ENCODE data around the gene YARS2. TPM values are rescaled to one million over a fixed set of nuclear protein-coding genes. Genes with fewer than 3 reads are reported as not detected.

The YARS2 gene
- polyA plus RNA-seq, 1 donor (not counting 4 experiments of a cell fraction or from before 2014, with no cell fraction given), result 46.8 TPM

DNA sequence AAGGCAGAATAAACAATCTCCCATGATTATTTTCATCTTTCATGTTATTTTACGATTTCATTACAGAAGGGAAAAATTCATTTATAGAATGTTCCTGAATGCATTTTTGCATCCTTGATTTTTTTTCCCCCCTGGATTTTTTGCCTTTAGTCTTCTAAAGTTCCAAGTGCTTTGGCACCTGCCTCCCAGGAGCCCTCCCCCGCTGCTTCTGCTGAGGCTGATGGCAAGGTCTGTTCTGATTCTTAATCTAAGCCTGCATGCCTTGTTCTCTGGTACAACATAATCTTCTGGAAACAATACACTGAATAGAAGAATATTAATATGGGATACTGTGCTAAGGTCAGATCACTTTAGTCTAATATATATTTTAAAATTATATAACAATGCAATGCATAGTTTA is 18.0 kb downstream of the YARS2 start:
- no peaks in the 10 kb centered on the region for H4K20me1 ChIP-seq (ENCODE audit: control insufficient read depth, extremely low read depth, insufficient read depth, low read length)

DNA sequence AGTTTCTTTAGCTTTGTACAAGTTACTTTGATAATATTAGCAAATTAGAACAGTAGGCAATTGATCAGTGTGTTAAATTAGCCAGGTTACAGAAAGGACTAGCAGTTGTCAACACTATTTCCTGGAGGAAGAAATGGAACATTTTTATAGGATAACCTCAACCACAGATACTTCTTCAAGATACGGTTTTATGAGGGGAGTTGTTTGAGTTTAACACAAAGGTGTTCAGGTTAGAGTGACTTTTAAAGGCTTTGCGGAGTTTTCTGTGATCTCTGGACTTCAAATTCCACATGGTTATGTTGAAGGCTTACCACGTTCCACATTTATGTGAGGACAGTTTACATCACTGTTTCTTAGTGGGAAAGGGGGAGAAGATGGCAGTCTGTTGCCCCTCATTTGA is 19.3 kb downstream of the YARS2 start:
- TF ChIP-seq, protein P1, sequence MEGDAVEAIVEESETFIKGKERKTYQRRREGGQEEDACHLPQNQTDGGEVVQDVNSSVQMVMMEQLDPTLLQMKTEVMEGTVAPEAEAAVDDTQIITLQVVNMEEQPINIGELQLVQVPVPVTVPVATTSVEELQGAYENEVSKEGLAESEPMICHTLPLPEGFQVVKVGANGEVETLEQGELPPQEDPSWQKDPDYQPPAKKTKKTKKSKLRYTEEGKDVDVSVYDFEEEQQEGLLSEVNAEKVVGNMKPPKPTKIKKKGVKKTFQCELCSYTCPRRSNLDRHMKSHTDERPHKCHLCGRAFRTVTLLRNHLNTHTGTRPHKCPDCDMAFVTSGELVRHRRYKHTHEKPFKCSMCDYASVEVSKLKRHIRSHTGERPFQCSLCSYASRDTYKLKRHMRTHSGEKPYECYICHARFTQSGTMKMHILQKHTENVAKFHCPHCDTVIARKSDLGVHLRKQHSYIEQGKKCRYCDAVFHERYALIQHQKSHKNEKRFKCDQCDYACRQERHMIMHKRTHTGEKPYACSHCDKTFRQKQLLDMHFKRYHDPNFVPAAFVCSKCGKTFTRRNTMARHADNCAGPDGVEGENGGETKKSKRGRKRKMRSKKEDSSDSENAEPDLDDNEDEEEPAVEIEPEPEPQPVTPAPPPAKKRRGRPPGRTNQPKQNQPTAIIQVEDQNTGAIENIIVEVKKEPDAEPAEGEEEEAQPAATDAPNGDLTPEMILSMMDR (optimal IDR thresholded peaks at IDR 0.05 in 1 of 3, IDR thresholded peaks at IDR 0.05 in 1 of 3, conservative IDR thresholded peaks at IDR 0.05 in 1 of 3; ENCODE audit: extremely low read depth in 1 of 3, insufficient read depth in 2 of 3, low read length in 3 of 3), result no peak
- TF ChIP-seq EZH2 (IDR thresholded peaks at IDR 0.05; ENCODE audit: low read length), result no peak
- Histone ChIP-seq H3K9ac (ENCODE audit: control insufficient read depth, extremely low read depth, insufficient read depth, low read length) (no peak overlapping the region), H3K79me2 (ENCODE audit: control insufficient read depth, insufficient read depth, low read length) (peaks cover 3% of the 10 kb centered on the region), H3K27me3 (ENCODE audit: control insufficient read depth, extremely low read depth, insufficient read depth, low read length) (no peaks in the 10 kb centered on the region), H3K27ac (ENCODE audit: control insufficient read depth, insufficient read depth, low read length) (no peak overlapping the region), H3K36me3 (ENCODE audit: control insufficient read depth in 2 of 2, extremely low read depth in 1 of 2, insufficient read depth in 2 of 2, low read length in 2 of 2) (peaks cover 6 to 32% of the 10 kb centered on the region in 2 experiments), H3K4me3 (ENCODE audit: control insufficient read depth in 2 of 3, extremely low read depth in 1 of 3, insufficient read depth in 2 of 3, low read depth in 1 of 3, low read length in 3 of 3) (no peak overlapping the region), H3K9me1 (ENCODE audit: control insufficient read depth, extremely low read depth, insufficient read depth, low read length) (no peaks in the 10 kb centered on the region), H3K4me1 (ENCODE audit: control insufficient read depth, extremely low read depth, insufficient read depth, low read length) (no peaks in the 10 kb centered on the region), H3K9me3 (ENCODE audit: control insufficient read depth, low read depth, low read length) (no peaks in the 10 kb centered on the region), H2AFZ (ENCODE audit: control insufficient read depth, low read length) (no peak overlapping the region), H4K20me1 (ENCODE audit: control insufficient read depth, extremely low read depth, insufficient read depth, low read length) (no peaks in the 10 kb centered on the region), H3K4me2 (ENCODE audit: control insufficient read depth, extremely low read depth, insufficient read depth, low read depth, low read length) (no peak overlapping the region)
- dilution Hi-C loops (cut with MboI; ENCODE audit: extremely low pct_ligation_motif_present, low sequenced_read_pairs), result no loop called here
- FAIRE-seq, result no peak
- no peak for DNase-seq (ENCODE audit: low read depth, low spot score)

More for the DNA sequence above, 18.0 kb downstream of the YARS2 start:
- TF ChIP-seq, protein P1 (optimal IDR thresholded peaks at IDR 0.05 in 1 of 3, IDR thresholded peaks at IDR 0.05 in 1 of 3, conservative IDR thresholded peaks at IDR 0.05 in 1 of 3; ENCODE audit: extremely low read depth in 1 of 3, insufficient read depth in 2 of 3, low read length in 3 of 3), result no peak
- TF ChIP-seq EZH2 (IDR thresholded peaks at IDR 0.05; ENCODE audit: low read length), result no peak
- Histone ChIP-seq H3K36me3 (ENCODE audit: control insufficient read depth in 2 of 2, extremely low read depth in 1 of 2, insufficient read depth in 2 of 2, low read length in 2 of 2) (peaks cover 5 to 28% of the 10 kb centered on the region in 2 experiments), H3K9me3 (ENCODE audit: control insufficient read depth, low read depth, low read length) (no peaks in the 10 kb centered on the region), H3K9me1 (ENCODE audit: control insufficient read depth, extremely low read depth, insufficient read depth, low read length) (no peaks in the 10 kb centered on the region), H3K4me2 (ENCODE audit: control insufficient read depth, extremely low read depth, insufficient read depth, low read depth, low read length) (no peak overlapping the region), H3K9ac (ENCODE audit: control insufficient read depth, extremely low read depth, insufficient read depth, low read length) (no peak overlapping the region), H2AFZ (ENCODE audit: control insufficient read depth, low read length) (no peak overlapping the region), H3K4me1 (ENCODE audit: control insufficient read depth, extremely low read depth, insufficient read depth, low read length) (no peaks in the 10 kb centered on the region), H3K27ac (ENCODE audit: control insufficient read depth, insufficient read depth, low read length) (no peak overlapping the region), H3K4me3 (ENCODE audit: control insufficient read depth in 2 of 3, extremely low read depth in 1 of 3, insufficient read depth in 2 of 3, low read depth in 1 of 3, low read length in 3 of 3) (no peak overlapping the region), H3K27me3 (ENCODE audit: control insufficient read depth, extremely low read depth, insufficient read depth, low read length) (no peaks in the 10 kb centered on the region), H3K79me2 (ENCODE audit: control insufficient read depth, insufficient read depth, low read length) (peaks cover 3% of the 10 kb centered on the region)
- dilution Hi-C loops (cut with MboI; ENCODE audit: extremely low pct_ligation_motif_present, low sequenced_read_pairs), result no loop called here
- DNase-seq (ENCODE audit: low read depth, low spot score), result no peak
- no peak for FAIRE-seq

Data from keratinocyte (primary cell).